ENCODE measurements around the gene GBF1. TPM values are rescaled to one million over a fixed set of nuclear protein-coding genes. Genes with fewer than 3 reads are reported as not detected.

GBF1 gene
- total and polyA plus RNA-seq, 11 donors = 15.5 to 70.0 (median 48.2) TPM

- TF ChIP-seq CTCF (IDR thresholded peaks at IDR 0.05) (no peak), POLR2A (IDR thresholded peaks at IDR 0.05) (no peak)
- H3K9me3 ChIP-seq = no peaks in the 10 kb centered on the region
- H3K4me1 ChIP-seq = peaks cover 7 to 71% (median 45%) of the 10 kb centered on the region in 12 donors
- H3K36me3 ChIP-seq = peaks cover 0 to 46% (median 13%) of the 10 kb centered on the region in 9 donors
- no peak overlapping the region for H3K27ac ChIP-seq
- intact Hi-C loops (cut with DNase I) = no loop called here
- ATAC-seq (no peak), DNase-seq (no peak)
- no peak overlapping the region for H3K4me3 ChIP-seq
- 81 to 98% (median 93%) methylated on average over 3 of the region's 3 CpGs for WGBS, 4 donors
- no peaks in the 10 kb centered on the region for H3K27me3 ChIP-seq
These were observed 21.3 kb downstream of the GBF1 start for GRCh38 chr10:102266670-102267069.

- TF ChIP-seq CTCF (IDR thresholded peaks at IDR 0.05) (no peak), POLR2A (IDR thresholded peaks at IDR 0.05) (no peak)
- Histone ChIP-seq H3K27me3 (no peaks in the 10 kb centered on the region), H3K4me1 (peaks cover 7 to 73% (median 36%) of the 10 kb centered on the region in 12 donors), H3K9me3 (no peaks in the 10 kb centered on the region), H3K27ac (peak overlapping the region in 2 of 12 donors; percentile 8 to 28), H3K4me3 (no peak overlapping the region), H3K36me3 (peaks cover 0 to 35% (median 6%) of the 10 kb centered on the region in 9 donors)
- DNase-seq = no peak
- ATAC-seq = no peak
- intact Hi-C loops (cut with DNase I) = no loop called here
These were observed 22.4 kb downstream of the GBF1 start for GRCh38 chr10:102267748-102268147.

- no peak for ATAC-seq
- no peak overlapping the region for H3K4me3 ChIP-seq
- H3K27ac ChIP-seq = peak overlapping the region in 2 of 12 donors; percentile 8 to 28
- no peak for TF ChIP-seq CTCF (IDR thresholded peaks at IDR 0.05)
- intact Hi-C loops (cut with DNase I) = no loop called here
- peaks cover 0 to 28% (median 0%) of the 10 kb centered on the region in 9 donors for H3K36me3 ChIP-seq
- DNase-seq = no peak
- H3K9me3 ChIP-seq = no peaks in the 10 kb centered on the region
- H3K27me3 ChIP-seq = no peaks in the 10 kb centered on the region
- peaks cover 7 to 73% (median 32%) of the 10 kb centered on the region in 12 donors for H3K4me1 ChIP-seq
These were observed 23.1 kb downstream of the GBF1 start for GRCh38 chr10:102268375-102268888.

GRCh38 chr10:102269017-102269416 lies 23.7 kb downstream of the GBF1 start:
- ATAC-seq (peak in 2 of 4 donors; percentile 11 to 44), DNase-seq (no peak)
- Histone ChIP-seq H3K9me3 (no peaks in the 10 kb centered on the region), H3K4me3 (no peak overlapping the region), H3K27ac (peak overlapping the region in 3 of 12 donors; percentile 0 to 25 (median 8)), H3K27me3 (no peaks in the 10 kb centered on the region), H3K4me1 (peaks cover 7 to 73% (median 34%) of the 10 kb centered on the region in 12 donors), H3K36me3 (peaks cover 0 to 23% (median 0%) of the 10 kb centered on the region in 9 donors)
- TF ChIP-seq POLR2A (IDR thresholded peaks at IDR 0.05) (no peak), CTCF (IDR thresholded peaks at IDR 0.05) (no peak)
- WGBS, 4 donors = 31 to 59% (median 47%) methylated on average over 3 of the region's 3 CpGs
- intact Hi-C loops (cut with DNase I) = no loop called here
